ENCODE data around the gene ITGAX. TPM values are rescaled to one million over a fixed set of nuclear protein-coding genes. Genes with fewer than 3 reads are reported as not detected.

ITGAX gene
- total and polyA plus RNA-seq, 4 donors = 38.1 to 148 (median 113) TPM

DNA sequence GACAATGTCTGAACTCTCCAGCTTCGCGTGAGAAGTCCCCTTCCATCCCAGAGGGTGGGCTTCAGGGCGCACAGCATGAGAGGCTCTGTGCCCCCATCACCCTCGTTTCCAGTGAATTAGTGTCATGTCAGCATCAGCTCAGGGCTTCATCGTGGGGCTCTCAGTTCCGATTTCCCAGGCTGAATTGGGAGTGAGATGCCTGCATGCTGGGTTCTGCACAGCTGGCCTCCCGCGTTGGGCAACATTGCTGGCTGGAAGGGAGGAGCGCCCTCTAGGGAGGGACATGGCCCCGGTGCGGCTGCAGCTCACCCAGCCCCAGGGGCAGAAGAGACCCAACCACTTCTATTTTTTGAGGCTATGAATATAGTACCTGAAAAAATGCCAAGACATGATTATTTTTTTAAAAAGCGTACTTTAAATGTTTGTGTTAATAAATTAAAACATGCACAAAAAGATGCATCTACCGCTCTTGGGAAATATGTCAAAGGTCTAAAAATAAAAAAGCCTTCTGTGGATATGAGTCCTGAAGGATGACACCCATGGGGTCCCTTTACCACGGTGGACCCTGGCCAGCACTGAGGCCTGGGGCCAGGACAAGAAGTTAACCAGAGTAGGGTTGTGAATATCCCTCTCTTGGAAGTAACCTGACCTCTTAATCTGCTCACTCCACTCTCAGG lies 27.6 kb downstream of the ITGAX start:
- ATAC-seq (ENCODE audit: insufficient read depth, low FRiP score) (peak; percentile 74), DNase-seq (peak; percentile 32 to 59 (median 47))
- 27 to 30% methylated on average over 14 of the region's 14 CpGs for WGBS, 2 donors
- H3K4me3 ChIP-seq = no peak overlapping the region
- H3K9ac ChIP-seq (ENCODE audit: insufficient read depth in 1 of 2, low read length in 2 of 2) = no peak overlapping the region
- peaks cover 0 to 6% (median 0%) of the 10 kb centered on the region in 4 donors for H3K9me3 ChIP-seq (ENCODE audit: control insufficient read depth in 4 of 4, insufficient read depth in 3 of 4, low read length in 3 of 4)
- H3K36me3 ChIP-seq (ENCODE audit: control insufficient read depth in 4 of 4, insufficient read depth in 4 of 4, low read length in 4 of 4) = peaks cover 0 to 6% (median 0%) of the 10 kb centered on the region in 4 donors
- no peaks in the 10 kb centered on the region for H3K27me3 ChIP-seq (ENCODE audit: control insufficient read depth in 3 of 3, insufficient read depth in 3 of 3, low read length in 2 of 3)
- H3K4me1 ChIP-seq (ENCODE audit: control insufficient read depth in 5 of 5, insufficient read depth in 5 of 5, low read length in 5 of 5) = peaks cover 0 to 1% (median 0%) of the 10 kb centered on the region in 5 donors
- TF ChIP-seq, protein P1, sequence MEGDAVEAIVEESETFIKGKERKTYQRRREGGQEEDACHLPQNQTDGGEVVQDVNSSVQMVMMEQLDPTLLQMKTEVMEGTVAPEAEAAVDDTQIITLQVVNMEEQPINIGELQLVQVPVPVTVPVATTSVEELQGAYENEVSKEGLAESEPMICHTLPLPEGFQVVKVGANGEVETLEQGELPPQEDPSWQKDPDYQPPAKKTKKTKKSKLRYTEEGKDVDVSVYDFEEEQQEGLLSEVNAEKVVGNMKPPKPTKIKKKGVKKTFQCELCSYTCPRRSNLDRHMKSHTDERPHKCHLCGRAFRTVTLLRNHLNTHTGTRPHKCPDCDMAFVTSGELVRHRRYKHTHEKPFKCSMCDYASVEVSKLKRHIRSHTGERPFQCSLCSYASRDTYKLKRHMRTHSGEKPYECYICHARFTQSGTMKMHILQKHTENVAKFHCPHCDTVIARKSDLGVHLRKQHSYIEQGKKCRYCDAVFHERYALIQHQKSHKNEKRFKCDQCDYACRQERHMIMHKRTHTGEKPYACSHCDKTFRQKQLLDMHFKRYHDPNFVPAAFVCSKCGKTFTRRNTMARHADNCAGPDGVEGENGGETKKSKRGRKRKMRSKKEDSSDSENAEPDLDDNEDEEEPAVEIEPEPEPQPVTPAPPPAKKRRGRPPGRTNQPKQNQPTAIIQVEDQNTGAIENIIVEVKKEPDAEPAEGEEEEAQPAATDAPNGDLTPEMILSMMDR (IDR thresholded peaks at IDR 0.05; ENCODE audit: control extremely low read depth, extremely low read depth) = peak; percentile 23
- no peak overlapping the region for H3K27ac ChIP-seq (ENCODE audit: low read depth in 1 of 2, low read length in 1 of 2)

DNA sequence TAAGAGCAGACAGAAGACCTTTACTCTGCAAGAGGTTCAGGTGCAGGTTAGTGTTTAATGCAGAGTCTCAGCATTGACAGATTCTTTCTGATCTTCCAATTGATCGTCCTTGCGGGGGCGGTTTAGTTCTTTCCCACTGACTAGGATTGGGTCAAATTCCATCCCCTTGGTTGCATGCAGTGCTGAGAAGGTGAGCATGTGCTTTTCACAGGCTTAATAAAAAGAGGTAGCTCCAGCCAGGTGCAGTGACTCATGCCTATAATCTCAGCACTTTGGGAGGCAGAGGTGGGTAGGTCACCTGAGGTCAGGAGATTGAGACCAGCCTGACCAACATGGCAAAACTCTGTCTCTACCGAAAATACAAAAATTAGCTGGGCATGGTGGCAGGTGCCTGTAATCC lies 30.7 kb downstream of the ITGAX start:
- Histone ChIP-seq H3K27ac (ENCODE audit: low read depth in 1 of 2, low read length in 1 of 2) (no peak overlapping the region), H3K4me1 (ENCODE audit: control insufficient read depth in 5 of 5, insufficient read depth in 5 of 5, low read length in 5 of 5) (peaks cover 0 to 1% (median 0%) of the 10 kb centered on the region in 5 donors), H3K27me3 (ENCODE audit: control insufficient read depth in 3 of 3, insufficient read depth in 3 of 3, low read length in 2 of 3) (no peaks in the 10 kb centered on the region), H3K9ac (ENCODE audit: insufficient read depth in 1 of 2, low read length in 2 of 2) (no peak overlapping the region), H3K4me3 (no peak overlapping the region), H3K9me3 (ENCODE audit: control insufficient read depth in 4 of 4, insufficient read depth in 3 of 4, low read length in 3 of 4) (peaks cover 0 to 5% (median 0%) of the 10 kb centered on the region in 4 donors), H3K36me3 (ENCODE audit: control insufficient read depth in 4 of 4, insufficient read depth in 4 of 4, low read length in 4 of 4) (no peaks in the 10 kb centered on the region)
- DNase-seq (no peak), ATAC-seq (ENCODE audit: insufficient read depth, low FRiP score) (no peak)
- TF ChIP-seq, protein P1 (IDR thresholded peaks at IDR 0.05; ENCODE audit: control extremely low read depth, extremely low read depth) = no peak
- WGBS, 2 donors = 91 to 93% methylated on average over 4 of the region's 4 CpGs

DNA sequence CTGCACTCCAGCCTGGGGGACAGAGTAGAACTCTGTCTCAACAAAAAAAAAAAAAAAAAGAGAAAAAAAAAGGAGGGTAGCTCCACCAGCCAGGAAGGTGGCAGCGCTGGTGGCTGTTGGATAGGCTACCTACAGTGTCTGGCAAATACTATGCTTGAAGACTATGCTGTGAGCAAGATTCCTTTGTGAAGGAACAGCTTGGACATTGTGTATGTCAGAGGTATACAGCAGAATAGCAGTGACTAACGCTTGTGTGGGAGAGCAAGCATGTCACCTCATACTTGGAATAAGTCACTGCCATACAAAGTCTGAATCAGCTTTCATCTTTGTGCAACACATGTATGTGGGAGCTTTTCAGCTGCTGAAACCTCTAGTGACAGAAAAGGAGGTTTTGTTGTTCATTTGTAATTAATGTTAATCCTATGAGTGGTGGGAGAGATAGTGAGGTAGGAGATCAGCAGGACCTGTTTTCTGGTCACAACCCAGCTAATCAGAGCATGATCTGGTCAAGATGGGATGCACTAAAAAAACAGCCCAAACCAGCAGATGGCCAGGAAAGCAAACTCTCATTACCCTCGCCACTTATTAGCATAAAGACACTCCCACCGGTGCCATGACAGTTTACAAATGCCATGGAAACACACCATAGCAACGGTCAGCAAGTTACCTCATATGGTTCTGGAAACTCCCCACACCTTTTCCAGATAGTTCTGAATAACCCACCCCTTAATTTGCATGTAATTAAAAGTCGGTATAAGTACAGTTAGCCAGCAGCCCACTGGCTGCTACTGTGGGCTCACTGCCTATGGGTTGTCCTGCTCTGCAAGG lies 31.4 kb downstream of the ITGAX start:
- Histone ChIP-seq H3K4me1 (ENCODE audit: control insufficient read depth in 5 of 5, insufficient read depth in 5 of 5, low read length in 5 of 5) (peaks cover 0 to 1% (median 0%) of the 10 kb centered on the region in 5 donors), H3K36me3 (ENCODE audit: control insufficient read depth in 4 of 4, insufficient read depth in 4 of 4, low read length in 4 of 4) (no peaks in the 10 kb centered on the region), H3K9ac (ENCODE audit: insufficient read depth in 1 of 2, low read length in 2 of 2) (no peak overlapping the region), H3K4me3 (no peak overlapping the region), H3K9me3 (ENCODE audit: control insufficient read depth in 4 of 4, insufficient read depth in 3 of 4, low read length in 3 of 4) (peaks cover 0 to 3% (median 0%) of the 10 kb centered on the region in 4 donors), H3K27ac (ENCODE audit: low read depth in 1 of 2, low read length in 1 of 2) (no peak overlapping the region), H3K27me3 (ENCODE audit: control insufficient read depth in 3 of 3, insufficient read depth in 3 of 3, low read length in 2 of 3) (no peaks in the 10 kb centered on the region)
- ATAC-seq (ENCODE audit: insufficient read depth, low FRiP score) = no peak
- DNase-seq = no peak
- 57 to 73% methylated on average over 6 of the region's 6 CpGs for WGBS, 2 donors
- TF ChIP-seq, protein P1 (IDR thresholded peaks at IDR 0.05; ENCODE audit: control extremely low read depth, extremely low read depth) = no peak
